ENCODE data around the gene EXT2.

EXT2 gene

DNA sequence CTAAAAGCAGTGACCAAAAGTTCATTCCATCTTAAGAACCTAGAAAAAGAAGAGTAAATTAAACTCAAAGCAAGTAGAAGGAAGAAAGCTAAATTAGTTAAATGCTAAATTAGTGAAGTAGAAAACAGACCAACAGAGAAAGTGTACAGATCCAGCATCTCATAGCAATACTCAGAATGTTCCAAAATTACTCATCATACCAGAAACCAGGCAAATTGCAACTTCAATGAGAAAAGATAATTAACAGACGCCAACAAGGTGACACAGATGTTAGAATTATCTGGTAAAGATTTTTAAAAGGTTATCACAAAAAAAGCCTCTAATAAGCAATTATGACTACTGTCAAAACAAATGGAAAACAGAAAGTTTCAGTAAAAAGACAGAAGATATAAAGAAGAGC is 117.7 kb downstream of the EXT2 start:
- Histone ChIP-seq H3K36me3 (peaks cover 4% of the 10 kb centered on the region), H3K27ac (no peak overlapping the region), H3K9me3 (ENCODE audit: severe bottlenecking) (no peaks in the 10 kb centered on the region), H3K27me3 (ENCODE audit: insufficient read depth, low read depth, severe bottlenecking) (no peaks in the 10 kb centered on the region), H3K4me3 (ENCODE audit: low read depth, low read length) (no peak overlapping the region)
- DNase-seq = no peak
- TF ChIP-seq, protein P1, sequence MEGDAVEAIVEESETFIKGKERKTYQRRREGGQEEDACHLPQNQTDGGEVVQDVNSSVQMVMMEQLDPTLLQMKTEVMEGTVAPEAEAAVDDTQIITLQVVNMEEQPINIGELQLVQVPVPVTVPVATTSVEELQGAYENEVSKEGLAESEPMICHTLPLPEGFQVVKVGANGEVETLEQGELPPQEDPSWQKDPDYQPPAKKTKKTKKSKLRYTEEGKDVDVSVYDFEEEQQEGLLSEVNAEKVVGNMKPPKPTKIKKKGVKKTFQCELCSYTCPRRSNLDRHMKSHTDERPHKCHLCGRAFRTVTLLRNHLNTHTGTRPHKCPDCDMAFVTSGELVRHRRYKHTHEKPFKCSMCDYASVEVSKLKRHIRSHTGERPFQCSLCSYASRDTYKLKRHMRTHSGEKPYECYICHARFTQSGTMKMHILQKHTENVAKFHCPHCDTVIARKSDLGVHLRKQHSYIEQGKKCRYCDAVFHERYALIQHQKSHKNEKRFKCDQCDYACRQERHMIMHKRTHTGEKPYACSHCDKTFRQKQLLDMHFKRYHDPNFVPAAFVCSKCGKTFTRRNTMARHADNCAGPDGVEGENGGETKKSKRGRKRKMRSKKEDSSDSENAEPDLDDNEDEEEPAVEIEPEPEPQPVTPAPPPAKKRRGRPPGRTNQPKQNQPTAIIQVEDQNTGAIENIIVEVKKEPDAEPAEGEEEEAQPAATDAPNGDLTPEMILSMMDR (IDR thresholded peaks at IDR 0.05; ENCODE audit: low read depth, low read length) = no peak

DNA sequence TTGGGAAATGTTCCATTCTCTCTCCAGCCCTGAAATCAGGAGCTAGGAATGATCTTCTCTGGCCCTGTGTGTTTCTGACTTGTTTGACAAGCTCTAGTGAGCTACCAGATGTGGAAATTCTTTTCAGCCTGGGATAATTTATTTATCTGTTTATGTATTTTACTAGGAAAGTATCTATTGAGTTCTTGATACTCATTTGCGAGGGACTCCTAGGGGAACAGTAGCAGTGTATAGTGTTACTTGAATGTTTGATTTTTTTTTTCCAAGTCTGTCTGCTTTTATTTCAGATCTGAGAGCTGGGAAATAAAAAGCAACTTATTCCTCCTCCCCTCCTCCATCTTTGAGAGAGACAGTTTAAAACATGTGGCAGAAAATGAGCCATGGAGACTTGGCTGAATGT is 122.0 kb downstream of the EXT2 start:
- H3K36me3 ChIP-seq = no peaks in the 10 kb centered on the region; the same call in 1 of the 2 replicates
- no peak overlapping the region for H3K27ac ChIP-seq
- DNase-seq = no peak
- TF ChIP-seq, protein P1 (IDR thresholded peaks at IDR 0.05; ENCODE audit: low read depth, low read length) = no peak
- no peaks in the 10 kb centered on the region for H3K27me3 ChIP-seq (ENCODE audit: insufficient read depth, low read depth, severe bottlenecking)
- no peaks in the 10 kb centered on the region for H3K9me3 ChIP-seq (ENCODE audit: severe bottlenecking)
- H3K4me3 ChIP-seq (ENCODE audit: low read depth, low read length) = no peak overlapping the region

DNA sequence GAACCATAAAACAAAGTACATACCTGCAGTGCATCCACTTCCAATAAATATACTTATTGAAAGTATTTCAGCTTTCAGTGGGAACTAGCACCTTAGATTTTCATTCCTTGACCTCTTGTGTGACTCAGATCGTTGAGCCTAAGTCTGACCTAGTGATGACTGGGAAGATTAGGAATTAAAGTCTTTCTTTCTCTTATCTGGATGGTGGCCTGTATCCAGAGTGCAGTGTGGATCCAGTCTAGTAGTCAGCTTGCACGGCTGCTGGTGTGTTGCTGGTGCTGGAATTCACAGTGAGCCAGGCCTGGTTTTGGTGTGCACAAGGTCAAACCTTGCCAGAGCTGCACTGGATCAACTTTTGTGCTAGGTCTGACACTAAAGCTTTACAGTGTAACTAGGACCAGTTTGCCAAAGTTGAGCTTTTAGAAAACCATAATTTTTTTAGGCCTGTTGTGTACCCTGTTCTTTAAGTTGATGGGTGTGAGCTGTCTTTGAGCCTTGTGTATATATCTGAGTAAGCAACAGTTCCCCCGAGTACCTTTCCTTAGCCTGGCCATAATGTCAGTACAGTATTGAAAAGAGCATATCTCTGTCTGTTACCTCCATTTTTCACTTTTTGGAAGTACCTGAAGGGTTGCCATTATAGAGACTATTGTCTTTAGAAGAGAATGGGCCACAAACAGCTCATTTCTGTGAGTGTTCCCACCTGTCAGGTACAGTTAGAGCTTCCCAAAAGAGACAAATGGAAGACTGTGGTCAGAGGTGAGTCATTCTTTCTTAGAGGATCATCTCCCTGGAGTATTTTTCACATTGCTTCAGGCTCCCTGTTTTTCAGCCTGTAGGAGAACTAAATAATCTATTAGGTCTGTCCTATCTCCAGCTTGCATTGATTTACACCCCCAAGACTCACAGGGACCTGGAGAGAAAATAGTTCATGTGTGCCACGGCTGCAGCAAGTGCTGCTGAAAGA is 124.6 kb downstream of the EXT2 start:
- no peaks in the 10 kb centered on the region; the same call in 1 of the 2 replicates for H3K36me3 ChIP-seq
- H3K27ac ChIP-seq = no peak overlapping the region
- no peaks in the 10 kb centered on the region for H3K27me3 ChIP-seq (ENCODE audit: insufficient read depth, low read depth, severe bottlenecking)
- H3K9me3 ChIP-seq (ENCODE audit: severe bottlenecking) = no peaks in the 10 kb centered on the region
- DNase-seq = no peak
- TF ChIP-seq, protein P1 (IDR thresholded peaks at IDR 0.05; ENCODE audit: low read depth, low read length) = no peak
- H3K4me3 ChIP-seq (ENCODE audit: low read depth, low read length) = no peak overlapping the region

DNA sequence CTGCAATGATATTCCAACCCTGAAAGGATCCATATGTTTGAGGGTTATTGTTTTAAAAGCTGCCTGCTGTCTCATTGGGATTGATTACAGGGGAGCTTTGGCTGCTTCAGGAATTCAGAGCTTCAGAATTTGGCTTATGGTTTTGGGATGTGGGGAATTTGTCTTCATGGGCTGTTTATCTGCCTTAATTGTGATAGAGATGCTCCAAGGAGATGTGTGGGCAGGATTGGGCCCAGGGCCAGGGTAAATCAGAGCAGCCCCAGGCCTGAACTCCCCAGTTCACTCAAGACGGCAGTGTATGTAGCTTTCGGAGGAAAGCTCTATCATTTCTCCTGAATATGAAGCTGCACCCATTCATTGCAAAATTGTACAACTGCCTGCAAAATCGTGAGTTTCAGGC is 126.0 kb downstream of the EXT2 start:
- no peak overlapping the region for H3K4me3 ChIP-seq (ENCODE audit: low read depth, low read length)
- no peaks in the 10 kb centered on the region for H3K9me3 ChIP-seq (ENCODE audit: severe bottlenecking)
- H3K27me3 ChIP-seq (ENCODE audit: insufficient read depth, low read depth, severe bottlenecking) = no peaks in the 10 kb centered on the region
- H3K27ac ChIP-seq = no peak overlapping the region
- no peak for DNase-seq
- H3K36me3 ChIP-seq = no peaks in the 10 kb centered on the region; the same call in 1 of the 2 replicates
- TF ChIP-seq, protein P1 (IDR thresholded peaks at IDR 0.05; ENCODE audit: low read depth, low read length) = no peak

DNA sequence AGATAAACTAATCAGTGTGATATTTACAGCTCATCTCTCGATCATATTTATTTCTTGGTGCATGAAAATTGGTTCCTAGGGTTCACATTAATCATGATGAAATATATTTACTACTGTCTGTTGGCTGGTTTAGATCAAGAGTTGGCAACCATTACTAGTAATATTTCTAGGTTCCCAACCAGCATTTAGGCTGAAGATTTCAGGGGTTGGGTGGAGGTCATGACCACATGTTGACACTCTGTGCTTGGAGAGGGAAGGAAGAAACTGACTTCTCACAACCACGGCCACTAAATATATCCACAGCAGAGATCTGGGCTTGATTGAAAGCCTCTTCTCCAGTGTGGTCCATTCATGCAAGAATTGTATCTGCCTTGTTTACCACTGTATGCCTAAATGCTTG is 126.5 kb downstream of the EXT2 start:
- no peaks in the 10 kb centered on the region; the same call in 1 of the 2 replicates for H3K36me3 ChIP-seq
- no peak for DNase-seq
- no peaks in the 10 kb centered on the region for H3K9me3 ChIP-seq (ENCODE audit: severe bottlenecking)
- TF ChIP-seq, protein P1 (IDR thresholded peaks at IDR 0.05; ENCODE audit: low read depth, low read length) = no peak
- no peaks in the 10 kb centered on the region for H3K27me3 ChIP-seq (ENCODE audit: insufficient read depth, low read depth, severe bottlenecking)
- no peak overlapping the region for H3K4me3 ChIP-seq (ENCODE audit: low read depth, low read length)
- H3K27ac ChIP-seq = no peak overlapping the region

All from WERI-Rb-1 (cell line).